T-helper 1 cell treated with Interleukin-12 subunit alpha and Interleukin-12 subunit beta and Interleukin-4 antibody, amounts not matched to agents 30 μg/mL and 1 μg/mL, for 36 hours (primary cell): ENCODE data around the gene SH3GL3.

ENCODE experiments used
- H3K27ac Mint-ChIP-seq: one replicate; pipeline ENCODE4 v1.8.0; 2021; ENCODE audit warnings: mild to moderate bottlenecking, mixed read lengths
- H3K27me3 Mint-ChIP-seq: one replicate; pipeline ENCODE4 v1.8.0; 2021; ENCODE audit warnings: low read depth, mixed read lengths
- H3K36me3 Mint-ChIP-seq: one replicate; pipeline ENCODE4 v1.8.0; 2021; ENCODE audit warnings: low read depth, mixed read lengths
- H3K4me1 Mint-ChIP-seq: one replicate; pipeline ENCODE4 v1.8.0; 2021; ENCODE audit warnings: low read depth, mixed read lengths
- H3K4me3 Mint-ChIP-seq: one replicate; pipeline ENCODE4 v1.8.0; 2021; ENCODE audit warnings: mild to moderate bottlenecking, moderate library complexity, mixed read lengths
- H3K9me3 Mint-ChIP-seq: one replicate; pipeline ENCODE4 v1.8.0; 2021; ENCODE audit warnings: mixed read lengths

SH3GL3 gene

DNA sequence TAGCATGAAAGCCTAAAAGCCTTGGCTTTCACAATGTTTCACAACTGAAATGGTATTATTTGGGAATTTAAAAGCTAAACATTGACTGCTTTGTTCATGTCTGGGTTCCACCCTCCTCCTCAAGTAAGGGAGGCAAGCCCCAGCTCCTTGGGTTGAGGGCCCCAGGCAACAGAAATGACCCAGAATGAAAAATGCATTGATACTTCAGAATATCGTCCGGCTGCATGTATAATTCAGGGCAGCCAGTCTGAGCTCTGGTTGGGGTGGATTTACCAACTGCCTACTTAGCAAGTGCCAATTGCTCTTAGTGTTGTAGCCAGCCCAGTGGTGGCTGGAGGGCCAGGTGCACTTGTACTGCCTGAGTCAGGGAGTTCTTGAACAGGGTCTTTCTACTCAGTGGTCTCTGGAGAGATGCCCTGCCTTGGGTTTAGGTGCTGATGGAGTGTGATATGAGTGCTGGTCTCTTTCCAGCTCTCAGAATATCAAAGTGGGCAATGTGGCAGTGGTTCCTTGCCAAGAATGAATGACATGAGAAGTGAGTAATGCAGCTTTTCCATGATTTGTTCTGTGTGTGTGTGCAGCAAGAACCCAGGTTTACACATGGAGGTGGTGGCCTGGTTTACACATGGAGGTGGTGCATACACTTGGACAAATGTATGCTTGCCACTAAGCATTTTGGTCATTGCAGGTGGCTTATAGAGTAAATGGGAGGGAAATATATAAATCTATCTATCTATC is 165.9 kb downstream of the SH3GL3 start:
- Mint-ChIP-seq H3K4me3 (no peak overlapping the region), H3K9me3 (no peaks in the 10 kb centered on the region), H3K27ac (no peak overlapping the region), H3K4me1 (no peaks in the 10 kb centered on the region), H3K36me3 (no peaks in the 10 kb centered on the region), H3K27me3 (no peaks in the 10 kb centered on the region)

DNA sequence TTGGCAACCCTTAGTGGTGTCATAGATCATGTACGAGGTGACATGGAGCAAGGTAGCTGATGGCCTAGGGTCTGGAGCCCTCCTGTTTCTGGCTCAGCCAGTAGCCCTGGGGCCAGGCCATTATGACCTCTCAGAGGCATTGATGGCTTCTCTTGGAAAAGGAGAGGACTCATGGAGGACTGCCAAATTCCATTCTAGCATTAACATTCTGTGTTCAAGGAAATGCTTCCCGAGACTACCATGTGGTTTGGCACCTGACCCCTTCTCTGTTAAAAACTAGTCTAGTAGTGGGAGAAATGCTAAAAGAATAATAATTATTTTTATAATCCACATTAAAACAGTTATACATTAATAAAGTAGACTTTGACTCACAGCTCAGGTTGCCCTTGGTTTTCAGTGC is 166.6 kb downstream of the SH3GL3 start:
- no peak overlapping the region for H3K27ac Mint-ChIP-seq
- H3K4me3 Mint-ChIP-seq = no peak overlapping the region
- no peaks in the 10 kb centered on the region for H3K27me3 Mint-ChIP-seq
- H3K9me3 Mint-ChIP-seq = no peaks in the 10 kb centered on the region
- H3K4me1 Mint-ChIP-seq = no peaks in the 10 kb centered on the region
- H3K36me3 Mint-ChIP-seq = no peaks in the 10 kb centered on the region

DNA sequence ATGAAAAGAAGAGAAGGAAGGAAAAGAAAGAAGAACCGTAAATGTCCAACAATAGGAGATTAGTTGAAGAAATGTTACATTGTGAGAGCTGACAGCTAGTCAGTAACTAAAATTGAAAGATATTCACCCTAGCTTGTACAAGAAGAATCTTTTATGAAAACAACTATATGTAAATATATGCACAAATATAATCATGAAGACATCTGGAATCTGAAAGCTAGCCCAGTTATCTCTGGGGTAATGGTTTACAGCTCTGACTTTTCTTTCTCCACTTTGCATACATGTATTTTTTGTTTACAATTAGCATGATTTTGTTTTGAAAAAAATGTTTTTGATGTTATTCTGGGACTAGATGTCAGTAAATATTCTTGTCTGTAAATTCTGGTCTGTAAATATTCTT is 169.7 kb downstream of the SH3GL3 start:
- H3K27me3 Mint-ChIP-seq = no peaks in the 10 kb centered on the region
- H3K27ac Mint-ChIP-seq = no peak overlapping the region
- no peaks in the 10 kb centered on the region for H3K4me1 Mint-ChIP-seq
- H3K36me3 Mint-ChIP-seq = no peaks in the 10 kb centered on the region
- no peak overlapping the region for H3K4me3 Mint-ChIP-seq
- H3K9me3 Mint-ChIP-seq = no peaks in the 10 kb centered on the region

DNA sequence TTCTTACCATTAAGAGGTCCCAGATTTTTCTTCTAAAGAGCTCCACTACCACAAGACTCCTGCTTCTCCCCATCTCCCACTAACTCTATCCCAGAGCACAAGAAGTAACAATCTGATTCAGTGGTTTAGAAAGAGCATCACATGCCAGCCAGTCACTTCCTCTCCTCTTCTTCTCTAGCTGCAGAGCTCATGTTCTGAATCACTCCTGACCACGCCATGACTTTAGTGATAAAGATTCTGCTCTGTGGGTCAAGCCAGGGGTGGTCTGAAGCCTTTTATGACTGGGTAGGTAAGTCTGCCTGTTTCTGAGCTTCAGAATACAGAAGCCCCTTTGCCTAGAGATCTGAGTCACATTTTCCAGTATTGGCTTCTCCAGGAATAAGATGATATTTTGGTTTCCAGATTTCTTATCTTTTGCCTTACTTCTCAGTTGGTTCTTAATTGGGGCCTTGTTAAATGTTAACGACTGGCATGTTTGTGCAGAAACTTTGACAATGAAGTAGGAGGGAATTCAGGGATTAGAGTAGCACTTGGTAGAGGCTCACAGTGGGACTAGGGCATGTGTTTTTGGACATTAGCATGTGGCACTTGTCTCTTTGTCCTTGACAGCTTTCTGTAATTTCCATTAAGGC is 179.1 kb downstream of the SH3GL3 start:
- Mint-ChIP-seq H3K27me3 (no peaks in the 10 kb centered on the region), H3K9me3 (peaks cover 6% of the 10 kb centered on the region), H3K36me3 (no peaks in the 10 kb centered on the region), H3K4me1 (no peaks in the 10 kb centered on the region), H3K4me3 (no peak overlapping the region), H3K27ac (no peak overlapping the region)

DNA sequence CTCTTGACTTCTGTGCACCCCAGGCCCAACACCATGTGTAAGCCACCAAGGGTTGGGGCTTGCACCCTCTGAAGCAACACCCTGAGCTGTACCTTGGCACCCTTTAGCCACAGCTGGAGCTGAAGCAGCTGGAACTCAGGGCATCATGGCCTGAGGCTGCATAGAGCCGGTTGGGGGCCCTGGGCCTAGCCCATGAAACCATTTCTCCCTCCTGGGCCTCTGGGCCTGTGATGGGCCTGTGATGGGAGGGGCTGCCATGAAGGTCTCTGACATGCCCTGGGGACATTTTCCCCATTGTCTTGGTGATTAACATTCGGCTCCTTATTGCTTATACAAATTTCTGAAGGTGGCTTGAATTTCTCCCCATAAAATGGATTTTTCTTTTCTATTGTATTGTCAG is 184.4 kb downstream of the SH3GL3 start:
- H3K4me3 Mint-ChIP-seq = no peak overlapping the region
- no peaks in the 10 kb centered on the region for H3K27me3 Mint-ChIP-seq

DNA sequence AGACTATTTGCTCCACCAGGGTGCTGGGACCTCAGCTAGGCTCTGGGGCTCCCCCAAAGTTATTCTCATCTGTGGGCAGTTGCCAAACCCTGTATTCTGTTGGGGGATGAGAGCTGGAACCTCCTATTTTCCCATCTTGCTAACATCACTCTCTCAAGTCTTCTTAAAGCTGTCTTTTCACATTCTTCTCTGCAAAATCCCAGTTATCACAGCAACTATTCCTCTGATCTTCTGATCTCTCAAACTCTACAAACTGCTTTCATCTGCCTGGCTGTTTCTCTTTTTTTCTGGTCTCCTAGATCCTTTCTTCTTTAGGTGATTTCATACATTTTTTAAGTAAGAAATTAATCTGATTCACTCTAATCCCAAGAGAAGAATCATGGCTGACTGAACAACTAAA is 196.1 kb downstream of the SH3GL3 start:
- H3K4me1 Mint-ChIP-seq = no peaks in the 10 kb centered on the region
- H3K4me3 Mint-ChIP-seq = no peak overlapping the region

More for the DNA sequence above, 184.4 kb downstream of the SH3GL3 start:
- no peaks in the 10 kb centered on the region for H3K4me1 Mint-ChIP-seq
- H3K27ac Mint-ChIP-seq = no peak overlapping the region
- H3K36me3 Mint-ChIP-seq = no peaks in the 10 kb centered on the region
- H3K9me3 Mint-ChIP-seq = peaks cover 13% of the 10 kb centered on the region

DNA sequence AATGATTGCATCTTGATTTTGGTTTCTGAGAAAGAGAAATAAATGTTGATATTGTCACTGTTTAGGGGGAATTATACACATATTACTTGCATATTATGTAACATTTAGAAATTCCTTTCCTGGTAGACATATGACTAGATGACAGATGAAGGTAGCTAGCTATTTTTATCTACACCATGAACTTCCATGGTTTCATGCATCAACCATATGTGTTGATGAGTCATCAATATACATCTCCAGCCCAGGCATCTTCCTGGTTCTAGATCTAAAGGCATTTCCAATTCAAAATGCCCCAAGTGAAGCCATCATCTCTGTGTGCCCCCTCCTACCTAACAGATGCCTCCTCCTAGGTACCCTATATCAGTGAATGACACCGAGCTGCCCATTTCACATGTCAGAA is 197.3 kb downstream of the SH3GL3 start:
- H3K4me3 Mint-ChIP-seq = no peak overlapping the region

More for the DNA sequence above, 196.1 kb downstream of the SH3GL3 start:
- Mint-ChIP-seq H3K27ac (no peak overlapping the region), H3K36me3 (no peaks in the 10 kb centered on the region), H3K9me3 (peaks cover 16% of the 10 kb centered on the region), H3K27me3 (no peaks in the 10 kb centered on the region)

DNA sequence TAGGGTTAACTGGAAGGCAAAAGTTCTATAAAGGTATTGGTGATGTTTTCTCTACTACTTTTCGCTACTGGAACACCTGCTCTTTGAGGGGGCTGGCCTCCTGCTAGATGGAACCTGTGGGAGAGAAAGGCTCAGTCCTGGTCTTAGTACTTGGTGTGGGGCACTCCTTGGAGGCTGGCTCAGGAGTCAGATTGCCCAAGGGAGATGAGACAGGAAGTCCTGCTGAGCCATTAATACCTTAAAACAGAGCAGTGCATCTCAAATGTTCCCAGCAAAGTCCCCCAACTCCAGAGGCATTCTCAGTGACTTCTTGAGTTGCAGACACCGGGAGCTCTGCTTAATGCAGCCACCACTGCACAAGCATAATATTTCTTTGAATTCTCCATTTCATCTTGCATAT is 203.7 kb downstream of the SH3GL3 start:
- H3K4me1 Mint-ChIP-seq = no peaks in the 10 kb centered on the region
- no peaks in the 10 kb centered on the region for H3K36me3 Mint-ChIP-seq
- no peaks in the 10 kb centered on the region for H3K9me3 Mint-ChIP-seq
- peaks cover 25% of the 10 kb centered on the region for H3K27me3 Mint-ChIP-seq
- no peak overlapping the region for H3K27ac Mint-ChIP-seq
- H3K4me3 Mint-ChIP-seq = no peak overlapping the region

More for the DNA sequence above, 197.3 kb downstream of the SH3GL3 start:
- H3K9me3 Mint-ChIP-seq = peaks cover 11% of the 10 kb centered on the region
- no peak overlapping the region for H3K27ac Mint-ChIP-seq
- no peaks in the 10 kb centered on the region for H3K27me3 Mint-ChIP-seq
- H3K4me1 Mint-ChIP-seq = no peaks in the 10 kb centered on the region
- no peaks in the 10 kb centered on the region for H3K36me3 Mint-ChIP-seq

DNA sequence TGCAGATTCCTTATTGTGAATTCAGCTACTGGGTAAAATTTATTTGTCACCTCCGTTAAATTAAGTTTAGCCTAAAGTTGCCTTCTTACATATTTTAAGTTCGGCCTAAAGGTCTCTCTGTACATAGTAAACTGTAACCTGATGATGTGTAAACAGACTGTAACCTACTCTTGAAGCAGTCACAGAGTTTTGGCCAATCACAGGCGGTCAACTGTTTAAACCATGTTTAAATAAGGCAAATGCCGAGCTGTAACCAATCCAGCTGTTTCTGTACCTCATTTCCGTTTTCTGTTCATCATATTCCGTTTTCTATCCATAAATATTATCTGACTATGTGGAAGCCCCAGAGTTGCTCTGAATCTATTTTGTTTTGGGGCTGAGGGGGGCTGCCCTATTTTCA is 204.4 kb downstream of the SH3GL3 start:
- no peaks in the 10 kb centered on the region for H3K4me1 Mint-ChIP-seq
- peaks cover 25% of the 10 kb centered on the region for H3K27me3 Mint-ChIP-seq
- H3K36me3 Mint-ChIP-seq = no peaks in the 10 kb centered on the region
- no peak overlapping the region for H3K4me3 Mint-ChIP-seq
- no peaks in the 10 kb centered on the region for H3K9me3 Mint-ChIP-seq
- H3K27ac Mint-ChIP-seq = no peak overlapping the region

DNA sequence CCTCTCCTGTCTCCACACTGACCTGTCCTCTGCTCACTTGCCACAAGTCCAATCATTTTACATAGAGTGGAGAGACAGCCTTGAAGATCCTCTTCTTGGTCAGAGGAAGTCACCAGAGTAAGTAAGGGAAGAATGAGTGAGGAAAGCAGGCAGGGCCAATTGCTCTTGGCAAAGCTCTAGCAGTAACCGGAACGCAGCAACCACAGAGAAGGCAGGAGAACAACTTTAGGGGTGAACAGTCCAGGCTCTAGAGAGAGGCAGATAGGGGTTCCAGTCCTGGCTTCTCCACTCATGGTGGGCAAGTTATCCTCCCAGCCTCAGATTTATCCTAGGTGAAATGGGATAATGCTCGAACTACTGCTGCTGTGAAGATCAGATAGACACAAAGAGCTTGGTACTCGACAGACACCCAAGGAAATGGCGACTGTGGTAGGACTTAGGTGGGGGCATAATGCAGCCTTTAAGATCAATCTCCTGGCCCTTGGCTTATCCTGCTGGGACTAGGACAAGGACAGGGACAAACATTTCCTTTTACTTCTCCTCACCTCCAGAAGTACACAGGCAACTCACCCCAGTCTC is 205.6 kb downstream of the SH3GL3 start:
- Mint-ChIP-seq H3K27ac (no peak overlapping the region), H3K4me3 (no peak overlapping the region), H3K36me3 (no peaks in the 10 kb centered on the region), H3K4me1 (no peaks in the 10 kb centered on the region), H3K9me3 (no peaks in the 10 kb centered on the region), H3K27me3 (peaks cover 25% of the 10 kb centered on the region)

DNA sequence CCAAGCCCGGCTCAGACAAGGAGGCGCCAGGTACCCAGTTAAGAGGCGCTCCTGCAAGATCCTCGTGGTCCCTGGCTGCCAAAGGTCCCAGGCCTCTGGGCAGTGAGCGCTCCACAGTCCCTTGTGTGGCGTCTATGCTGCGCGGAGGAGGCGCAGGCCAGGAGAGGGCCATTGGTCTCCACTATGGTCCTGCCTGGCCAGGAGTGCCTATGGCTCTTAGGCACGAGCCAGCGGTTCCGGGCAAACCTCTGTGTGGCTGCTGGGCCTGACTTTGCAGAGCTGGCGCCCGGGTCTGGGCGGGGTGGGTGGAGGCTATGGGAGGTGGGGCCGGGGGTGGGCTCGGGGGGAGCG is 206.1 kb downstream of the SH3GL3 start:
- H3K4me3 Mint-ChIP-seq = no peak overlapping the region
- no peaks in the 10 kb centered on the region for H3K36me3 Mint-ChIP-seq

DNA sequence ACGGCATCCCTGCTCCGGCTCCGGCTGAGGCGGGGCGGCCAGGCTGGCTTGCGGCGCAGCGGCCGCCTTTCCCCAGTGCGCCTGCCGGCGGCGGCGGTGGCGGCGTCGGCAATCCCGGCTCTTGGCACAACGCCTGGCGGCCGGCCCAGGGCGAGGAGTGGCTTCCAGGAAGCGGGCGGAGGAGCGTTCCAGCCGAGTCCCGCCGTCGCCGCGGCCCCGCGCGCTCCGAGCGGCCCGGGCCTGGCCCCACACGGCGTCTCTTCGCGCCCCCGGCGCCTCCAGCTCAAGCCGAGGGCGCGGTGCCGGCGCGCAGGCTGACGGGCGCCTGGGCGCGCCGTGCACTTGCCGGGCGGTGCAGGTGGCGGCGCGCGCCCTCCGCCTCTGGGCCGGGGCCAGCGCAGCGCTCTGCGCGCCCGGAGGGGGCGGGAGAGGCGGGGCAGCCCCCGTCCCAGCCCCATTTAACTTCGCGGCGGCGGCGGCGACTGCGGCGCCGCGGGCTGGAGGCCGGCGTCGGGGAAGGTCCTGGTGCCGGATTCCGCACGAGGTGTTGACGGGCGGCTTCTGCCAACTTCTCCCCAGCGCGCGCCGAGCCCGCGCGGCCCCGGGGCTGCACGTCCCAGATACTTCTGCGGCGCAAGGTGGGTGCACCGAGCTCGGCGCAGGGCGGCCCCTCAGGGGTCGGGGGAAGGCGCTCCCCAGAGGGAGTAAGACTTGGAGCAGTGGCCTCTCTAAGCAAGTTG is 206.7 kb downstream of the SH3GL3 start, which contains the start of gene ADAMTSL3:
Gene ADAMTSL3, plus strand, starts transcription at position 485 of the 740 bp plus-strand sequence. CDS start 1,639 bp downstream, outside the sequence.
- H3K27me3 Mint-ChIP-seq = peaks cover 25% of the 10 kb centered on the region
- H3K4me3 Mint-ChIP-seq = no peak within 1 kb of the TSS
- H3K4me1 Mint-ChIP-seq = no peaks in the 10 kb centered on the region

More for the DNA sequence above, 206.1 kb downstream of the SH3GL3 start:
- peaks cover 25% of the 10 kb centered on the region for H3K27me3 Mint-ChIP-seq
- H3K27ac Mint-ChIP-seq = no peak overlapping the region
- no peaks in the 10 kb centered on the region for H3K4me1 Mint-ChIP-seq
- no peaks in the 10 kb centered on the region for H3K9me3 Mint-ChIP-seq

DNA sequence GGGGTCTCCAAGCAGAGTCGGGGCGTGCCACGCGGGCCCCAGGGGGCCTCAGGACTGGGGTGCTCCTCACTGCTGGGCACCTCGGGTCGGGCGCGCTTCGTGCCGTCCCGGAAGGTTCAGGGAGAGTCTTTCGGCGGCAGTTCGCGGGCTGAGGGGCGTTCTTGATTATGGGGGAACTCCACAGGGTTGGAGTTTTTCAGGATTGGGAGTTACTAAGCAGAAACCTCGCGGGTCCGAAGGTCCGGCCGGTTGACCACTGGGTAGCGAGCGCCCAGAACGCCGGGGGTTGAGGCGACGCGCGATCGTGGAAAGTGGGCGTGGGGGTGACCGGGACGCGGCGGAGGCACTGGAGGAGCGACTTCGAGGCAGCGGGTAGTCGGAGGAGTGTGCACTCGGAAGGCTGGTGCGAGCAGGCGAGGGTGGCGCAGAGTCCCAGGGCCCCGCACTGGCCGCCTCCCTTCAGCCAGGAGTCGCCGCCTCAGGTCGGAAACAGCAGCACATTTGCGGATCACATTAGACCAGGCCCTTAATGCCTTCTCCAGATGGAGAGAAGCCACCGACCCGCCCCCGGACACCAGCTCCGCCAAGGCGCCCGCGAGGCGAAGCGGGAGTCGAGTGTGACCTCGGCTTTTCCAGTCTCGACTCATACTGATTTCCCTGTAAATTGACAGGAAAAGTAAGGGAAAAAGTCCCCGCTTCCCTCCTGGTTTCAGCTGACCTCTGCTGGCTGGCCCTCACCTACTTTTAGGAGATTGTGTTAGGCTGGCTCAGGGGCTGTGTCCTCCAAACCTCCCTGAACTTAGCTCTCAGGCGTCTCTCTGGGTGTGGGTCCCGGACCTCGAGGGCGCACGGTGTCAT is 207.5 kb downstream of the SH3GL3 start:
- Mint-ChIP-seq H3K9me3 (no peaks in the 10 kb centered on the region), H3K27ac (no peak overlapping the region), H3K27me3 (peaks cover 25% of the 10 kb centered on the region), H3K4me3 (no peak overlapping the region), H3K4me1 (no peaks in the 10 kb centered on the region), H3K36me3 (no peaks in the 10 kb centered on the region)

More for the DNA sequence above, 206.7 kb downstream of the SH3GL3 start, which contains the start of gene ADAMTSL3:
- Mint-ChIP-seq H3K27ac (no peak within 1 kb of the TSS), H3K9me3 (no peaks in the 10 kb centered on the region), H3K36me3 (no peaks in the 10 kb centered on the region)

DNA sequence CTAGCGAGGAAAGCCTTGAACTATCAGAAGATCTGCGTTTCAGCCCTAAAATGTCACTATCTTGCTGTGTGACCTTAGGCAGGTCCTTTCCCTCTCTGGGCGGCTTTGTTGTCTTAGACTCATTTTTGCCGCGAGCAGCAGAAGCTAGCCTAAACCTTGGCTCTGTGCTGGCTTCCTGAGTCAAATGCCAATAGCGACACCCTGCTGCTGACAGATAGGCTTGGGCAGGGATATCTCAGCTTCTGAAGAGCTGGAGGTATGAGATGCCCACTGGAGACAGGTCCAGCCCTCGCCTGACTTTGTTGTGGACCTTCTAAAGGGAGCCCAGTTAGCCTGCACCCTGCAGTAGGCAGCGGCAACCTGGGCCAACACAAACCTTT is 208.1 kb downstream of the SH3GL3 start:
- Mint-ChIP-seq H3K4me3 (no peak overlapping the region), H3K36me3 (no peaks in the 10 kb centered on the region), H3K27me3 (peaks cover 25% of the 10 kb centered on the region), H3K27ac (no peak overlapping the region), H3K4me1 (no peaks in the 10 kb centered on the region), H3K9me3 (no peaks in the 10 kb centered on the region)
